GM10266 (cell line): ENCODE results near the gene THAP7.

Source experiments
- DNase-seq: peaks from one replicate; pipeline ENCODE4 v3.0.0; 2012; ENCODE audit errors: extremely low spot score
- CTCF ChIP-seq: IDR thresholded peaks from 2 replicates; pipeline ENCODE4 v1.5.1; 2012; ENCODE audit warnings: mild to moderate bottlenecking, low read depth; ENCODE audit not compliant: control insufficient read depth, insufficient read depth; ENCODE audit errors: missing control alignments

THAP7 gene

GRCh38 chr22:20953342-20953608 lies 48.6 kb downstream of the THAP7 start:
- DNase-seq, result no peak
- TF ChIP-seq CTCF, result no peak

GRCh38 chr22:20952544-20953341 lies 49.2 kb downstream of the THAP7 start:
- TF ChIP-seq CTCF, result no peak
- no peak for DNase-seq

DNA sequence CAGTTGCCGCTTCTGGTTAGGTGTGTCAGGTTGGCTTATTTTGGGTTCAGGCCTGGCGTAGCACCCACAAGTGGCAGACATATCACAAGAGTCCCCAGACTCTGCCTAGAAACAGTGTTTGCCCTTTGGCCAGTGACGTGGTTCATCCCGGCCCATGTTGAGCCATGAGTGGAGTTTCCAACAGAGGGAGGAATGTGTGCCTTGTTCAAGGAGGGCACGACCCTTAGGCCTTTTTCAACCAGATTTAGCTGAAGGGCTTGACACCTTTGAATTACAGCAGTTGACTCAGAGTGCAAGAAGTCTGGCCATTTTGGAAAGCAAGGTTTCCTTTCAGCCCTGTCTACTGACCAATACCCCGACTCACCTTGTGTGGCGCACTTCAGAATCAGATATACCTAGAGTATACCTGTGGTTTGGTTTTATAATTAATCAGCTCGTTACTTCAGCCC lies 50.0 kb downstream of the THAP7 start:
- TF ChIP-seq CTCF, result no peak

GRCh38 chr22:20951151-20951931 lies 50.6 kb downstream of the THAP7 start:
- no peak for DNase-seq

More for the DNA sequence above, 50.0 kb downstream of the THAP7 start:
- no peak for DNase-seq

GRCh38 chr22:20949698-20950183 lies 52.2 kb downstream of the THAP7 start:
- no peak for TF ChIP-seq CTCF

More at GRCh38 chr22:20951151-20951931, 50.6 kb downstream of the THAP7 start:
- no peak for TF ChIP-seq CTCF

More at GRCh38 chr22:20949698-20950183, 52.2 kb downstream of the THAP7 start:
- DNase-seq, result no peak
